Measurements from ENCODE around the gene NEK4. TPM values are rescaled to one million over a fixed set of nuclear protein-coding genes. Genes with fewer than 3 reads are reported as not detected.
A peak's percentile ranks its signal among the peaks of the same experiment; 100 is the strongest.
"Not testable (repeated sequence)": the region's sequence is repeated elsewhere in the genome, so short reads cannot be mapped to it uniquely, and the experiment has no call there.

NEK4 gene
- polyA plus RNA-seq, 3 donors from 2014 or later = 0.77 to 10.1 (median 5.1) TPM

DNA sequence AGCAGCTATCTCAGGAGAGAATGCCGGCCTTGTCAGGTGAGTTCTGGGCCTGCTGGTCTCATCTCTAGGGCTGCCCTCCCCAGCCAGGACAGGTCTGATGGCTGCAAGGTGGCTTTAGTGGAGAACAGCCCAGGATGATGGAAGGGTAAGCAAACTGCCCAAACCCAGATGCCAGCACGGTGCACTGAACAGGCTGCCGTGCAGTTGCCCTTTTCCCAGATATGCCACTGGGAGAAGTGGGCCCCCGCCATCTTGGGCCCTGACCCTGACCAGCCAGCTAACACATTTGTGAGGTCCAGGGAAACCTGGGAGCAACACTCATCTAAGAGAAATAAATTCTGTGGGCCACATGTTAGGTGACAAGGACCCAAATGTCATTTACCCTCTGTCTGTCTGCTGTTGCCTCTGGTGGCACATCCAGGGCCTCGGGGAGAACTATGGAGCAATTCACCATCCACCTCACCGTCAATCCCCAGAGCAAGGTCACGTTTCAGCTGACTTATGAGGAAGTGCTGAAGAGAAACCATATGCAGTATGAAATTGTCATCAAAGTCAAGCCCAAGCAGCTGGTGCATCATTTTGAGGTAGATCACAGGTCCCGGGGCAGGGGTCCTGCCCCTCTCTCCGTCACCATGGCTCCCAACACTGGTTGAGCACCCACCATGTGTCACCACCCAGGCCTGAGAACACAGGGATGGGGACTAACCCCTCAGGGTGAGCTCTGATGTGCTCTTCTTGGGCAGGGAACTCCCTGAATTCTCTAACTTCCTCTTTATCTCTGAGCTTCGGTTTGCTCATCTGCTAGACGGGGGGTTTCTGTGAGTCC is 8.5 kb upstream of the NEK4 start:
- H3K36me3 Mint-ChIP-seq = no peaks in the 10 kb centered on the region
- H3K27me3 Mint-ChIP-seq (ENCODE audit: low read depth in 3 of 3) = peaks cover 0 to 2% (median 2%) of the 10 kb centered on the region in 3 donors
- H3K4me3 Mint-ChIP-seq = no peak overlapping the region

DNA sequence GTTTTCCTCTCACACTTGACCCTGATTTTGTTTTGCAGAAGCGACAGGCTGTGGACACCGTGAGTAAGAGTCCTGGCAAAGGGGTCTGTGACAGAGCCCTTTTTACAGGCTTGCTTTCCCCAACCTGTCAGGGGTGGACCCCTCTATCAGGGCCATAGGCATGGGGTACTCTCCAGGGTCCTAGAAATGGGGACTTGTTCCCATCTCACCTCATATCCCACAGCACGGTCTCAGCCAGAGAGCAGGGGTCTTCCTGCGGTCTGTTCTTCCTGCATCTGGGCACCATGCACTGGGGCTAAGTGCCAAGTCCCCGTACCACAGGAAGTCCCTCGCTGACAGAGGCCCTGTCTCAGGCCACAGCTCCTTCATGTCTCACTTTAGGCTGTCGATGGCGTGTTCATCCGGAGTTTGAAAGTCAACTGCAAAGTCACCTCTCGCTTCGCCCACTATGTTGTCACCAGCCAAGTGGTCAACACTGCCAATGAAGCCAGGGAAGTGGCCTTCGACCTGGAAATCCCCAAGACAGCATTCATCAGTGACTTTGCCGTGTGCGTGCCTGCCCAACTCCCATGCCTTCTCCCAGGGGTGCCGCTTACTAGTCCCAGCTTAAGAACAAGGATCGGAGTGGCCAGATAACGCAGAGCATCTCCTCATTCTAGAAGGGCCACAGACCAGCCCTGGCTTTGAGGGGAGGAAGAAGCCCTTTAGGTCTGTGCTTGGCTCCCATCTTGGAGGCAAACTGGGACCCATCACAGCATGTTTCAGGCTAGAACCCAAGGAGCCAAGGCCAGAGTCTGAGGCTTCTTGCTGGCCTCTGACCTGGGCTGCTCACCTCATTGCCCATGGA is 7.4 kb upstream of the NEK4 start:
- Mint-ChIP-seq H3K9me3 (no peaks in the 10 kb centered on the region), H3K27me3 (ENCODE audit: low read depth in 3 of 3) (peaks cover 0 to 2% (median 2%) of the 10 kb centered on the region in 3 donors), H3K36me3 (no peaks in the 10 kb centered on the region), H3K27ac (peak overlapping the region in 2 of 6 donors; percentile 1 to 78), H3K4me3 (no peak overlapping the region), H3K4me1 (peaks cover 7 to 9% of the 10 kb centered on the region in 2 donors)
- DNase-seq = peak; percentile 4 to 27 (median 19)

More for the DNA sequence above, 8.5 kb upstream of the NEK4 start:
- Mint-ChIP-seq H3K4me1 (peaks cover 7 to 9% of the 10 kb centered on the region in 2 donors), H3K27ac (no peak overlapping the region), H3K9me3 (no peaks in the 10 kb centered on the region)
- no peak for DNase-seq

DNA sequence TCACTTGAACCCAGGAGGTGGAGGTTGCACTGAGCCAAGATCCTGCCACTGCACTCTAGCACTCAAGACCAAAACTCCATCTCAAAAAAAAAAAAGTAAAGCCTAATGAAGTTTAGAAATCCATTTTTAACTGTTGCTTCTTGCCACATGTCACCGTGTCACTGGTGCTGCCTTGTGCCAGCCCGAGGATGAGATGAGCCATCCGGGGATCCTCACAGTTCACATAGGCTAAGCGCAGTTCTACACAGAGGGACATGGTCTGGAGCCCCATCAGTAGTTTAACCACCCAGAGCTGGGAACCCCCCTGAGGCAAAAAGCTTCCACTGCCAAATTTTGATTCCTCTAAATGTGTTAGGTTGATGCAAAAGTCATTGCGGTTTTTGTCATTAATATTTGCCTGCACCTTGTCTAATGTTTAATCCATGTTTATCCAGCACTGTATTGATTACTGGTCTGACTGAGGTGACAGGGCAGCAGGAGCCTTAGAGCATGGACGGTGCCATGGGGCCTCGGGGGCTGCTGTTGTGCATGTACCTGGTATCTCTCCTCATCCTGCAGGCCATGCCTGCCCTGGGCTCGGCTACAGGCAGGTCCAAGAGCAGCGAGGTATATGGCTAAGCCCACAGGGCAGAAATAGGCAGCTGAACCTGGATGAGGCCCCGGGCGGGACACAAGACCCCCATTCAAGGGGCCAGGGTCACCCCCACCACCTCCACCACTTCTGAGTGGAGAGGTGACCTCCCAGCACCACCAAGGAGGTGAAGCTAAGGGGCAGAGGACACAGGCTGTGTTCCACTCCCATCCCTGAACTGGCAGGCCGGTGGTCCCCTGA is 6.6 kb upstream of the NEK4 start, which contains the start of gene ITIH1:
Gene ITIH1 (plus strand): TSS at position 473 of the 832 bp plus-strand sequence. CDS start 17 bp downstream, at position 490.
- H3K27me3 Mint-ChIP-seq (ENCODE audit: low read depth in 3 of 3) = peaks cover 0 to 2% (median 2%) of the 10 kb centered on the region in 3 donors
- no peaks in the 10 kb centered on the region for H3K9me3 Mint-ChIP-seq
- H3K36me3 Mint-ChIP-seq = no peaks in the 10 kb centered on the region
- no peak for DNase-seq
- H3K27ac Mint-ChIP-seq = peak within 1 kb of the TSS in 2 of 6 donors; percentile 1 to 78
- H3K4me3 Mint-ChIP-seq = no peak within 1 kb of the TSS
- H3K4me1 Mint-ChIP-seq = peaks cover 7 to 9% of the 10 kb centered on the region in 2 donors

- H3K4me1 Mint-ChIP-seq = peaks cover 5 to 14% of the 10 kb centered on the region in 2 donors
- not testable (repeated sequence) for DNase-seq; H3K27ac Mint-ChIP-seq; H3K27me3 Mint-ChIP-seq (ENCODE audit: low read depth in 3 of 3); H3K4me3 Mint-ChIP-seq; H3K9me3 Mint-ChIP-seq; H3K36me3 Mint-ChIP-seq
Observed at GRCh38 chr3:52776486-52776885, 5.7 kb upstream of the NEK4 start.

DNA sequence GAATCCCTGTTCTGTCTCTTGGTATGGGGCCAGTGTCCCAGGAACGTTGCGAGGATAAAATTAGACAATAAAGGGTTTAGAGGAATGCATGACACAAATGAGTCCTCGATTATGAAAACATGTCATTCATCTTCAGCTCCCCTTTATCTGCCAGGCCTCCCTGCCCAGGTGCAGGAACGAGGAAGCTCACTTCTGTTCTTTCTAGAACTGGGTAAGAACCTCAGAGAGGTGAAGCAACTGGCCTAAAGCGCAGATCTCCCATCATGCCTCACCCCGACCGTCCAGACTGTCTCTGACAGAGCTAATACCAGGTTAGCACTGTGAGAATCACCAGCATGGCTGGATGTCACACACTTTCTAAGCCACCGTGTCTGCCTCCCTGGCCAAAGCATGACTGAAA is 5.1 kb upstream of the NEK4 start:
- Mint-ChIP-seq H3K9me3 (no peaks in the 10 kb centered on the region), H3K27ac (no peak overlapping the region), H3K36me3 (no peaks in the 10 kb centered on the region)

GRCh38 chr3:52774901-52775864 is 4.4 kb upstream of the NEK4 start:
- Mint-ChIP-seq H3K27ac (no peak overlapping the region), H3K4me1 (peaks cover 10 to 25% of the 10 kb centered on the region in 2 donors), H3K27me3 (ENCODE audit: low read depth in 3 of 3) (peaks cover 0 to 2% (median 0%) of the 10 kb centered on the region in 3 donors), H3K36me3 (no peaks in the 10 kb centered on the region), H3K9me3 (no peaks in the 10 kb centered on the region), H3K4me3 (no peak overlapping the region)
- no peak for DNase-seq

More for the DNA sequence above, 5.1 kb upstream of the NEK4 start:
- Mint-ChIP-seq H3K4me1 (peaks cover 9 to 20% of the 10 kb centered on the region in 2 donors), H3K27me3 (ENCODE audit: low read depth in 3 of 3) (peaks cover 0 to 2% (median 0%) of the 10 kb centered on the region in 3 donors), H3K4me3 (no peak overlapping the region)
- DNase-seq = no peak

DNA sequence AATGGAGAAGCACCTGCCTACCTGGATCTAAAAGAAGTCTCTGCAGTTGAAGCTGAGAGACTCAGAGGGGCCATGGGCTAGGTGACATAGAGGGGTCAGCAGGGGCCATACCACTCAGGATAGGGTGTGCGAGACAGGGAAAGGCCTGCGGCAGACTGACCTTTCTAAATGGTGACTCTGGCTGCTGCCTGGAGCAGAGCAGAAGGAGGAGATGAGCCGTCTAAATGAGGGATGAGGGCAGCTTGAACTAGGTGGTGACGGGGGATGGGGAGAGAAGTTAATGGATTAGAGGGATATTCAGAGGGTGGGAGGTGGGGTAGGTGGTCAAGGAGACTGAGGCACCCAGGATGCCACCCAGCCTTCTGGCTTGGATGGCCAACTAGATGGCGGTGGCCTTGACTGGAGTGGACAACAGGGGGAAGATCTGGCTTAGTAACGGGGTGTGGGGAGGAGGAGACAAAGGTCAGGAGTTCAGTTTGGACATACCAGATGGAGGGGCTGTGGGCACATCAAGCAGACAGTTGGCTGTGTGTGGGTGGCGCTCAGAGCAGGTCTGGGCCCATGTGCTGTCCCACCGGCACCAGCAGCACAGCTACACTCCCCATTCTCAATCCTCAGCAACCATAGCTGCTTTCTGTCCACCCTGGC is 3.5 kb upstream of the NEK4 start:
- Mint-ChIP-seq H3K36me3 (no peaks in the 10 kb centered on the region), H3K27ac (peak overlapping the region in 1 of 6 donors; percentile 14), H3K4me1 (peaks cover 20 to 35% of the 10 kb centered on the region in 2 donors), H3K4me3 (no peak overlapping the region), H3K9me3 (no peaks in the 10 kb centered on the region), H3K27me3 (ENCODE audit: low read depth in 3 of 3) (peaks cover 0 to 2% (median 0%) of the 10 kb centered on the region in 3 donors)
- DNase-seq = no peak

DNA sequence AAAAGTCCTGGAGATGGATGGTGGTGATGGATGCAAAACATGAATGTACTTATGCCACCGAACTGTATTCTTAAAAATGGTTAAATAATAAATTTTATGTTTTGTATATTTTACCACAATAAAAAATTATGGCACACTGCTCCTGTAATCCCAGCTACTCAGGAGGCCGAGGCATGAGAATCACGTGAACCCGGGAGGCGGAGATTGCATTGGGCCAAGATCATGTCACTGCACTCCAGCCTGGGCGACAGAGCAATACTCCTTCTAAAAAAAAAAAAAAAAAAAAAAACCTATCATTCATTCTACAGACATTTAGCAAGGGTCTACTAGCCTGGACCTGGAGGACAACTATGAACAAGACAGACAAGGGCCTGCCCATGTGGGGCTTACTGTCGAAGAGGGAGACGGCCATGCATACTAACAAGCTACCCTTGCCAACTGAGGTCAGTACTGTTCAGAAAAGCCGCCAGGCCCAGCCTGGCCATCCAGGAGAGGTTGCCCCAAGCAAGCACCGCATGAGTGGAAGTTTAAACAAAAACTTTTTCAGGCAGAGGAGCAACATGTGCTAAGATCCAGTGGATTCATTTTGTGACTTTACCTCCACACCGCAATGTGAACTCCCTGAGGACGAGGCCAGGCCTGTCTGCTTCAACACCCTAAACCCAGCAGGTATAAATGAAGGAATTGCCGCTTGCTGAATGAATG is 2.8 kb upstream of the NEK4 start:
- H3K4me3 Mint-ChIP-seq = no peak overlapping the region
- H3K9me3 Mint-ChIP-seq = no peaks in the 10 kb centered on the region
- no peaks in the 10 kb centered on the region for H3K36me3 Mint-ChIP-seq
- H3K27ac Mint-ChIP-seq = no peak overlapping the region
- peaks cover 21 to 36% of the 10 kb centered on the region in 2 donors for H3K4me1 Mint-ChIP-seq
- DNase-seq = no peak
- H3K27me3 Mint-ChIP-seq (ENCODE audit: low read depth in 3 of 3) = peaks cover 0 to 2% (median 0%) of the 10 kb centered on the region in 3 donors

DNA sequence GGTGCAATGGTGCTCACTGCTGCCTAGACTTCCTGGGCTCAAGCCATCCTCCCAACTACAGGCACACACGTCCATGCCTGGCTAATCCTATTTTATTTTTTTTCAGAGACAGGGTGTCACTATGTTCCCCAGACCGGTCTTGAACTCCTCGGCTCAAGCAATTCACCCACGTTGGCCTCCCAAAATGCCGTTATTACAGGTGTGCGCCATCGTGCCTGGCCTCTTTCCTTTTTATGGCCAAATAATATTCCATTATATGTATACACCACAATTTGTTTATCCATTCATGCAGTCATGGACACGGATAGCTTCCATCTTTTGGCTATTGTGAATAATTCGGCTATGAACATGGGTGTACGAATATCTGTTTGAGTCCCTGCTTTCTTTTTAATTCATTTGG is 962 bp upstream of the NEK4 start:
- Mint-ChIP-seq H3K36me3 (no peaks in the 10 kb centered on the region), H3K4me3 (peak overlapping the region; percentile 90 to 98 (median 95)), H3K27me3 (ENCODE audit: low read depth in 3 of 3) (peaks cover 0 to 2% (median 0%) of the 10 kb centered on the region in 3 donors), H3K4me1 (peaks cover 21 to 30% of the 10 kb centered on the region in 2 donors), H3K9me3 (no peaks in the 10 kb centered on the region), H3K27ac (peak overlapping the region; percentile 75 to 99 (median 92))
- no peak for DNase-seq

GRCh38 chr3:52771334-52771681 is 568 bp upstream of the NEK4 start:
- Mint-ChIP-seq H3K27ac (peak overlapping the region; percentile 87 to 99 (median 92)), H3K9me3 (no peaks in the 10 kb centered on the region), H3K36me3 (no peaks in the 10 kb centered on the region), H3K27me3 (ENCODE audit: low read depth in 3 of 3) (peaks cover 0 to 2% (median 0%) of the 10 kb centered on the region in 3 donors), H3K4me3 (peak overlapping the region; percentile 90 to 98 (median 95)), H3K4me1 (peaks cover 21 to 30% of the 10 kb centered on the region in 2 donors)
- no peak for DNase-seq

- no peak for DNase-seq
- H3K27ac Mint-ChIP-seq = peak overlapping the region; percentile 82 to 92 (median 84)
- H3K9me3 Mint-ChIP-seq = no peaks in the 10 kb centered on the region
- peaks cover 0 to 4% (median 0%) of the 10 kb centered on the region in 3 donors for H3K36me3 Mint-ChIP-seq
- H3K27me3 Mint-ChIP-seq (ENCODE audit: low read depth in 3 of 3) = no peaks in the 10 kb centered on the region
- H3K4me3 Mint-ChIP-seq = peak overlapping the region; percentile 90 to 98 (median 95)
- H3K4me1 Mint-ChIP-seq = peaks cover 21 to 30% of the 10 kb centered on the region in 2 donors
Observed at GRCh38 chr3:52769786-52770455, 819 bp downstream of the NEK4 start.
